IPS DF 6.9 (cell line): ENCODE measurements around the gene DCAF12.
"Not testable (repeated sequence)": the region's sequence is repeated elsewhere in the genome, so short reads cannot be mapped to it uniquely, and the experiment has no call there.

Experiments used
- DNase-seq: peaks from one replicate; pipeline ENCODE4 v3.0.0-alpha.2; 2013; ENCODE audit warnings: low read depth, low spot score
- H3K27ac ChIP-seq: one replicate; pipeline ENCODE4 v1.5.1; 2013; ENCODE audit warnings: low read length, control low read depth
- H3K27me3 ChIP-seq: 2 replicates; pipeline ENCODE4 v1.6.1; 2013; ENCODE audit warnings: mild to moderate bottlenecking, low read length; ENCODE audit not compliant: control insufficient read depth, insufficient read depth
- H3K36me3 ChIP-seq: 2 replicates; pipeline ENCODE4 v1.6.1; 2013; ENCODE audit warnings: low read length; ENCODE audit not compliant: control insufficient read depth, insufficient read depth
- H3K4me1 ChIP-seq: 2 replicates; pipeline ENCODE4 v1.6.1; 2013; ENCODE audit warnings: low read length; ENCODE audit not compliant: control insufficient read depth, insufficient read depth
- H3K4me3 ChIP-seq: 2 replicates; pipeline ENCODE4 v1.5.1; 2013; ENCODE audit warnings: mild to moderate bottlenecking, low read length
- H3K9me3 ChIP-seq: 2 replicates; pipeline ENCODE4 v1.6.1; 2013; ENCODE audit warnings: low read length, inconsistent platforms; ENCODE audit not compliant: control insufficient read depth, insufficient read depth
- WGBS: extraction: QIAGEN DNeasy Blood & Tissue Kit; methylation state at CpG from one replicate; pipeline ENCODE4 v1.1.7; 2013; ENCODE audit warnings: mixed read lengths, missing lambda C conversion rate; ENCODE audit not compliant: insufficient read length, insufficient coverage; 5-methylcytosine and 5-hydroxymethylcytosine counted together

DCAF12 gene

GRCh38 chr9:34151398-34151797, 24.9 kb upstream of the DCAF12 start:
- DNase-seq = no peak
- no peaks in the 10 kb centered on the region for H3K9me3 ChIP-seq
- H3K4me1 ChIP-seq = no peaks in the 10 kb centered on the region
- H3K27ac ChIP-seq = no peak overlapping the region
- no peaks in the 10 kb centered on the region for H3K27me3 ChIP-seq
- no peaks in the 10 kb centered on the region for H3K36me3 ChIP-seq
- no CpG with 5 or more reads among the region's 4 CpGs for WGBS
- no peak overlapping the region for H3K4me3 ChIP-seq

- no peaks in the 10 kb centered on the region for H3K36me3 ChIP-seq
- no peaks in the 10 kb centered on the region for H3K9me3 ChIP-seq
- H3K4me3 ChIP-seq = no peak overlapping the region
- no peaks in the 10 kb centered on the region for H3K27me3 ChIP-seq
- WGBS = no CpG with 5 or more reads among the region's 3 CpGs
- H3K27ac ChIP-seq = no peak overlapping the region
- H3K4me1 ChIP-seq = no peaks in the 10 kb centered on the region
- DNase-seq = no peak
Observed at GRCh38 chr9:34145165-34145564, 18.7 kb upstream of the DCAF12 start.

- Histone ChIP-seq H3K27ac (no peak overlapping the region), H3K9me3 (no peaks in the 10 kb centered on the region), H3K27me3 (no peaks in the 10 kb centered on the region), H3K4me1 (no peaks in the 10 kb centered on the region), H3K36me3 (no peaks in the 10 kb centered on the region), H3K4me3 (no peak overlapping the region)
- no peak for DNase-seq
- WGBS = no CpG with 5 or more reads among the region's 2 CpGs
Observed at GRCh38 chr9:34143116-34143515, 16.6 kb upstream of the DCAF12 start.

DNA sequence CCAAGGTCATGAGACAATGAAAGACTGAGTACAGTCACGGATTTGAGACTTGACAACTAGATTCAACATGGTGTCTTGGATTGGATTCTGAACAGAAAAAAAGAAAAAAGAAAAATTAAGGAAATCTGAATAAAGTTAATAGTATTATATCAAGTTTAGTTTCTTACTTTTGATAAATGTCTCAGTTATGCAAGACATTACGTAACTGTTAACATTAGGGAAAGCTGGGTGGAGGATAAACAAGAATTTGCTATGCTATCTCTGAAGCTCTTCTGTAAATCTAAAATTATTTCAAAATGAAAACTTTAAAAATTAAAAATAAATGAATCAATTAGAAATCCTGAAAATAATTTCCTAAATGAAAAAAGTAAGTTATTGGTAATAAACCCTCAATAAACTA, 14.4 kb upstream of the DCAF12 start:
- no peak overlapping the region for H3K27ac ChIP-seq
- H3K4me1 ChIP-seq = no peaks in the 10 kb centered on the region
- H3K36me3 ChIP-seq = no peaks in the 10 kb centered on the region
- no CpG with 5 or more reads among the region's 2 CpGs for WGBS
- no peak overlapping the region for H3K4me3 ChIP-seq
- no peak for DNase-seq
- no peaks in the 10 kb centered on the region for H3K9me3 ChIP-seq
- no peaks in the 10 kb centered on the region for H3K27me3 ChIP-seq

GRCh38 chr9:34139477-34140146, 13.1 kb upstream of the DCAF12 start:
- Histone ChIP-seq H3K27ac (no peak overlapping the region), H3K4me3 (no peak overlapping the region), H3K4me1 (no peaks in the 10 kb centered on the region), H3K27me3 (no peaks in the 10 kb centered on the region), H3K36me3 (no peaks in the 10 kb centered on the region), H3K9me3 (no peaks in the 10 kb centered on the region)
- no peak for DNase-seq
- no CpG with 5 or more reads among the region's 5 CpGs for WGBS

DNA sequence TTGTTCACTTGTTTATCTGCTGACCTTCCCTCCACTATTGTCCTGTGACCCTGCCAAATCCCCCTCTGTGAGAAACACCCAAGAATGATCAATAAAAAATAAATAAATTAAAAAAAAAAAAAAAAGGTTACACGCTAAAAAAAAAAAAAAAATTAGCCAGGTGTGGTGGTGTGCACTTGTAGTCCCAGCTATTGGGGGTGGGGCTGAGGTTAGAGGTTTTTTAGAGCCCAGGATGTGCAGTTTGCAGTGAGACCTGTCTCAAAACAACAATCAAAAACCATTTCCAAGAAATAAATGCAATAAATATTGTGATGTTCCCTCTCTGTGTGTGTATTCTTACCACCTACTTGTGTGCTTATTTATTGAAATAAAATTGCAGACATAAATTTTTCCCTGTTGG, 12.1 kb upstream of the DCAF12 start:
- not testable (repeated sequence) for DNase-seq, H3K4me1 ChIP-seq, H3K4me3 ChIP-seq, H3K27me3 ChIP-seq, H3K27ac ChIP-seq, H3K36me3 ChIP-seq, H3K9me3 ChIP-seq
- no CpG with 5 or more reads among the region's 1 CpG for WGBS

- Histone ChIP-seq H3K9me3 (no peaks in the 10 kb centered on the region), H3K27me3 (no peaks in the 10 kb centered on the region), H3K27ac (no peak overlapping the region), H3K36me3 (no peaks in the 10 kb centered on the region), H3K4me1 (no peaks in the 10 kb centered on the region), H3K4me3 (no peak overlapping the region)
- WGBS = no CpG with 5 or more reads among the region's 30 CpGs
- no peak for DNase-seq
Observed at GRCh38 chr9:34134521-34134920, 8.0 kb upstream of the DCAF12 start.

DNA sequence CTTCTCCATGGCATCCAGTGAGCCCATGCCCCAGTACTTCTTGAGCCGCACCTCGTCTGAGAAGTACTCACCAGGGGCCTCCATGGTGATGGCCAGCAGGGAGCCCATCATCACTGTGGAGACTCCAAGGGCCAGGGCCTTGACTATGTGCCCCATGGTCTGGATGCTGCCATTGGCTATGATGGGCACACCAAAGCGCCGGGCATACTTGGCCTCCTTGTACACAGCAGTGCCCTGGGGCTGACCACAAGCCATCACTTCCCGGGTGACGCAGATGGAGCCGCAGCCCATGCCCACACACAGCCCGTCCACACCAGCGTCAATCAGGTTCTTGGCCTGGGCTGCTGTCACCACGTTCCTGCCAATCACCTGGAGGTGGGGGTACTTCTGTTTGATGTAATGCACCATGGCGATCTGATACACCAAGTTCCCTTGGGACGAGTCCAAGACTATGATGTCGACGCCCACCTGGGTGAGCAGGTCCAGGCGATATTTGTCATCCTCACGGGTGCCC, 7.0 kb upstream of the DCAF12 start:
- H3K4me1 ChIP-seq = no peaks in the 10 kb centered on the region
- no peaks in the 10 kb centered on the region for H3K36me3 ChIP-seq
- no peaks in the 10 kb centered on the region for H3K9me3 ChIP-seq
- no peaks in the 10 kb centered on the region for H3K27me3 ChIP-seq
- no CpG with 5 or more reads among the region's 16 CpGs for WGBS
- no peak overlapping the region for H3K4me3 ChIP-seq
- H3K27ac ChIP-seq = no peak overlapping the region
- no peak for DNase-seq

- no peaks in the 10 kb centered on the region for H3K36me3 ChIP-seq
- H3K27ac ChIP-seq = no peak overlapping the region
- no peaks in the 10 kb centered on the region for H3K27me3 ChIP-seq
- no peak overlapping the region for H3K4me3 ChIP-seq
- no CpG with 5 or more reads among the region's 7 CpGs for WGBS
- H3K9me3 ChIP-seq = no peaks in the 10 kb centered on the region
- peaks cover 2% of the 10 kb centered on the region; the same call in 1 of the 2 replicates for H3K4me1 ChIP-seq
- no peak for DNase-seq
Observed at GRCh38 chr9:34131571-34131970, 5.1 kb upstream of the DCAF12 start.

- Histone ChIP-seq H3K9me3 (no peaks in the 10 kb centered on the region), H3K27me3 (no peaks in the 10 kb centered on the region), H3K4me3 (peak overlapping the region; percentile 82), H3K27ac (no peak overlapping the region), H3K4me1 (peaks cover 2% of the 10 kb centered on the region; the same call in 1 of the 2 replicates), H3K36me3 (no peaks in the 10 kb centered on the region; the same call in 1 of the 2 replicates)
- no CpG with 5 or more reads among the region's 17 CpGs for WGBS
- DNase-seq = no peak
Observed at GRCh38 chr9:34127035-34127948, 794 bp upstream of the DCAF12 start.
